HEK293 (cell line): Measurements from ENCODE around the gene GTF3C4.

Source experiments
- BCL11A ChIP-seq: fragments of 450-650 bp; formaldehyde crosslinking; IDR thresholded peaks from 2 replicates; pipeline ENCODE4 v1.5.1; 2016; ENCODE audit warnings: low read depth, missing biosample characterization, missing genetic modification characterization
- HIC1 ChIP-seq: fragments of 450-650 bp; formaldehyde crosslinking; IDR thresholded peaks from 2 replicates; pipeline ENCODE4 v1.5.1; 2016; ENCODE audit warnings: missing biosample characterization, missing genetic modification characterization
- MYNN ChIP-seq: fragments of 450-650 bp; formaldehyde crosslinking; IDR thresholded peaks from 2 replicates; pipeline ENCODE4 v1.5.1; 2016; ENCODE audit warnings: missing biosample characterization, missing genetic modification characterization, borderline replicate concordance
- YY1 ChIP-seq: fragments of 450-650 bp; formaldehyde crosslinking; IDR thresholded peaks from 2 replicates; pipeline ENCODE4 v1.5.1; 2018; ENCODE audit warnings: missing biosample characterization, missing genetic modification characterization
- ZFP3 ChIP-seq: fragments of 450-650 bp; formaldehyde crosslinking; IDR thresholded peaks from 2 replicates; pipeline ENCODE4 v1.5.1; 2016; ENCODE audit warnings: low read depth, missing biosample characterization, missing genetic modification characterization
- ZFP69B ChIP-seq: fragments of 450-650 bp; formaldehyde crosslinking; IDR thresholded peaks from 2 replicates; pipeline ENCODE4 v1.5.1; 2016; ENCODE audit warnings: missing biosample characterization, missing genetic modification characterization
- ZNF223 ChIP-seq: fragments of 450-650 bp; formaldehyde crosslinking; IDR thresholded peaks from 2 replicates; pipeline ENCODE4 v1.5.1; 2016; ENCODE audit warnings: missing biosample characterization, missing genetic modification characterization
- ZNF311 ChIP-seq: fragments of 450-650 bp; formaldehyde crosslinking; IDR thresholded peaks from 2 replicates; pipeline ENCODE4 v1.5.1; 2017; ENCODE audit warnings: missing biosample characterization, missing genetic modification characterization, borderline replicate concordance
- ZNF513 ChIP-seq: fragments of 450-650 bp; IDR thresholded peaks from 2 replicates; pipeline ENCODE4 v1.5.1; 2018; ENCODE audit warnings: missing biosample characterization, missing genetic modification characterization
- ZNF677 ChIP-seq: fragments of 450-650 bp; IDR thresholded peaks from 2 replicates; pipeline ENCODE4 v1.5.0; 2018; ENCODE audit warnings: missing biosample characterization, mild to moderate bottlenecking, missing genetic modification characterization, moderate library complexity
- TF ChIP-seq, protein P1 (sequence below): fragments of 450-650 bp; formaldehyde crosslinking; IDR thresholded peaks from 2 replicates; pipeline ENCODE4 v1.5.1; 2016; ENCODE audit warnings: missing biosample characterization, missing genetic modification characterization
- TF ChIP-seq, protein P2 (sequence below): fragments of 450-650 bp; formaldehyde crosslinking; IDR thresholded peaks from 2 replicates; pipeline ENCODE4 v1.5.1; 2016; ENCODE audit warnings: missing biosample characterization, missing genetic modification characterization

GRCh38 chr9:132721661-132722060 lies 51.4 kb downstream of the GTF3C4 start:
- TF ChIP-seq ZNF223 (tag by site-specific recombination): no peak
- no peak for TF ChIP-seq YY1 (tag by site-specific recombination)
- TF ChIP-seq, protein P1, sequence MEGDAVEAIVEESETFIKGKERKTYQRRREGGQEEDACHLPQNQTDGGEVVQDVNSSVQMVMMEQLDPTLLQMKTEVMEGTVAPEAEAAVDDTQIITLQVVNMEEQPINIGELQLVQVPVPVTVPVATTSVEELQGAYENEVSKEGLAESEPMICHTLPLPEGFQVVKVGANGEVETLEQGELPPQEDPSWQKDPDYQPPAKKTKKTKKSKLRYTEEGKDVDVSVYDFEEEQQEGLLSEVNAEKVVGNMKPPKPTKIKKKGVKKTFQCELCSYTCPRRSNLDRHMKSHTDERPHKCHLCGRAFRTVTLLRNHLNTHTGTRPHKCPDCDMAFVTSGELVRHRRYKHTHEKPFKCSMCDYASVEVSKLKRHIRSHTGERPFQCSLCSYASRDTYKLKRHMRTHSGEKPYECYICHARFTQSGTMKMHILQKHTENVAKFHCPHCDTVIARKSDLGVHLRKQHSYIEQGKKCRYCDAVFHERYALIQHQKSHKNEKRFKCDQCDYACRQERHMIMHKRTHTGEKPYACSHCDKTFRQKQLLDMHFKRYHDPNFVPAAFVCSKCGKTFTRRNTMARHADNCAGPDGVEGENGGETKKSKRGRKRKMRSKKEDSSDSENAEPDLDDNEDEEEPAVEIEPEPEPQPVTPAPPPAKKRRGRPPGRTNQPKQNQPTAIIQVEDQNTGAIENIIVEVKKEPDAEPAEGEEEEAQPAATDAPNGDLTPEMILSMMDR (tag by site-specific recombination): no peak
- TF ChIP-seq, protein P2, sequence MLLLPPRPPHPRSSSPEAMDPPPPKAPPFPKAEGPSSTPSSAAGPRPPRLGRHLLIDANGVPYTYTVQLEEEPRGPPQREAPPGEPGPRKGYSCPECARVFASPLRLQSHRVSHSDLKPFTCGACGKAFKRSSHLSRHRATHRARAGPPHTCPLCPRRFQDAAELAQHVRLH: no peak
- no peak for TF ChIP-seq BCL11A (tag by site-specific recombination)
- TF ChIP-seq ZFP69B: no peak
- TF ChIP-seq MYNN (tag by site-specific recombination): no peak
- no peak for TF ChIP-seq ZFP3 (tag by site-specific recombination)
- TF ChIP-seq ZNF513 (tag by site-specific recombination): no peak
- no peak for TF ChIP-seq HIC1 (tag by site-specific recombination)
- TF ChIP-seq ZNF677 (tag by site-specific recombination): no peak
- TF ChIP-seq ZNF311 (tag by site-specific recombination): no peak
